Naive thymus-derived CD4-positive, alpha-beta T cell (primary cell): Measurements from ENCODE around the gene HOXD11. TPM values are rescaled to one million over a fixed set of nuclear protein-coding genes. Genes with fewer than 3 reads are reported as not detected.
A peak's percentile ranks its signal among the peaks of the same experiment; 100 is the strongest.

Experiments used
- ATAC-seq: fragments of 150-1000 bp; cut with Tn5 transposase; 2 replicates; pipeline ENCODE4 v1.10.0; 2021; ENCODE audit warnings: mild to moderate bottlenecking, moderate library complexity
- CTCF ChIA-PET: fragments of 350-600 bp; sonication (Branson Sonifier 250); formaldehyde crosslinking; loops from one replicate; lab custom pipeline; 2021; ENCODE audit warnings: antibody characterized with exemption; lab: Charles Lee
- POLR2A ChIA-PET: fragments of 350-600 bp; sonication (Branson Sonifier 250); formaldehyde crosslinking; loops from one replicate; lab custom pipeline; 2021; ENCODE audit warnings: antibody characterized with exemption, inconsistent platforms; lab: Charles Lee
- DNase-seq, 9 donors: peaks; one replicate each; pipeline versions ENCODE4 v3.0.0 to v3.0.0-alpha.2; 2020 to 2022; ENCODE audit warnings: mixed read lengths in 1 of 9
- H3K27ac ChIP-seq: one replicate; pipeline ENCODE4 v1.7.0; 2013; ENCODE audit warnings: mild to moderate bottlenecking, low read depth, low read length, moderate library complexity
- H3K27me3 ChIP-seq, 2 donors: one replicate each; pipeline ENCODE4 v1.7.0; 2013; ENCODE audit warnings: low read length in 2 of 2, mild to moderate bottlenecking in 2 of 2, moderate library complexity in 2 of 2; ENCODE audit not compliant: control insufficient read depth in 2 of 2, insufficient read depth in 2 of 2
- H3K36me3 ChIP-seq, 3 experiments: 1 replicate in 2 of 3; 2 replicates in 1 of 3; pipeline ENCODE4 v1.7.0; 2013; ENCODE audit warnings: low read length in 3 of 3, mild to moderate bottlenecking in 3 of 3, moderate library complexity in 1 of 3; ENCODE audit not compliant: insufficient read depth in 3 of 3, control insufficient read depth in 2 of 3
- H3K4me1 ChIP-seq, 2 donors: one replicate each; pipeline ENCODE4 v1.7.0; 2013; ENCODE audit warnings: low read length in 2 of 2, mild to moderate bottlenecking in 2 of 2, moderate library complexity in 1 of 2; ENCODE audit not compliant: control insufficient read depth in 2 of 2, insufficient read depth in 2 of 2
- H3K4me3 ChIP-seq: 2 replicates; pipeline ENCODE4 v1.7.0; 2013; ENCODE audit warnings: mild to moderate bottlenecking, low read length
- H3K9me3 ChIP-seq, 3 experiments: 1 replicate in 2 of 3; 2 replicates in 1 of 3; pipeline ENCODE4 v1.7.0; 2013; ENCODE audit warnings: low read length in 3 of 3; ENCODE audit not compliant: control insufficient read depth in 2 of 3
- H3K27ac Mint-ChIP-seq, 9 donors: one replicate each; pipeline ENCODE4 v1.8.0; 2020 to 2022; ENCODE audit warnings: mixed read lengths in 9 of 9, mild to moderate bottlenecking in 8 of 9, moderate library complexity in 5 of 9, inconsistent platforms in 2 of 9
- H3K27me3 Mint-ChIP-seq, 5 donors: one replicate each; pipeline ENCODE4 v1.8.0; 2021 to 2022; ENCODE audit warnings: mixed read lengths in 5 of 5, mild to moderate bottlenecking in 1 of 5
- H3K36me3 Mint-ChIP-seq, 5 donors: one replicate each; pipeline ENCODE4 v1.8.0; 2020 to 2022; ENCODE audit warnings: mixed read lengths in 5 of 5, mild to moderate bottlenecking in 3 of 5, inconsistent platforms in 1 of 5
- H3K4me1 Mint-ChIP-seq, 7 donors: one replicate each; pipeline ENCODE4 v1.8.0; 2020 to 2022; ENCODE audit warnings: mixed read lengths in 7 of 7, mild to moderate bottlenecking in 3 of 7, inconsistent platforms in 1 of 7
- H3K4me3 Mint-ChIP-seq, 10 donors: one replicate each; pipeline ENCODE4 v1.8.0; 2020 to 2022; ENCODE audit warnings: mild to moderate bottlenecking in 10 of 10, mixed read lengths in 10 of 10, moderate library complexity in 6 of 10, inconsistent platforms in 2 of 10
- H3K9me3 Mint-ChIP-seq, 11 donors: one replicate each; pipeline ENCODE4 v1.8.0; 2020 to 2022; ENCODE audit warnings: mixed read lengths in 11 of 11, mild to moderate bottlenecking in 4 of 11, inconsistent platforms in 1 of 11, moderate library complexity in 1 of 11
- intact Hi-C, 2 donors: fragments of 100-400 bp; cut with micrococcal nuclease; formaldehyde crosslinking; loops; one replicate each; pipeline ENCODE4 v1.15.1; 2023
- polyA plus RNA-seq, 2 donors: library from polyadenylated mRNA; unstranded; fragments of 300-500 nt; fragmentation: Illumina TruSeq; gene quantifications; one replicate each; pipeline ENCODE4 v1.2.3, GENCODE V29; 2021
- total RNA-seq, 6 experiments: library from RNA in 5 of 6; stranded (reverse) in 5 of 6; gene quantifications; 1 replicate in 5 of 6; 2 replicates in 1 of 6; pipeline ENCODE4 v1.2.3 and lab custom pipeline; 2021 to 2026

Gene HOXD11
- total and polyA plus RNA-seq, 7 experiments from 2014 or later, result not detected

DNA sequence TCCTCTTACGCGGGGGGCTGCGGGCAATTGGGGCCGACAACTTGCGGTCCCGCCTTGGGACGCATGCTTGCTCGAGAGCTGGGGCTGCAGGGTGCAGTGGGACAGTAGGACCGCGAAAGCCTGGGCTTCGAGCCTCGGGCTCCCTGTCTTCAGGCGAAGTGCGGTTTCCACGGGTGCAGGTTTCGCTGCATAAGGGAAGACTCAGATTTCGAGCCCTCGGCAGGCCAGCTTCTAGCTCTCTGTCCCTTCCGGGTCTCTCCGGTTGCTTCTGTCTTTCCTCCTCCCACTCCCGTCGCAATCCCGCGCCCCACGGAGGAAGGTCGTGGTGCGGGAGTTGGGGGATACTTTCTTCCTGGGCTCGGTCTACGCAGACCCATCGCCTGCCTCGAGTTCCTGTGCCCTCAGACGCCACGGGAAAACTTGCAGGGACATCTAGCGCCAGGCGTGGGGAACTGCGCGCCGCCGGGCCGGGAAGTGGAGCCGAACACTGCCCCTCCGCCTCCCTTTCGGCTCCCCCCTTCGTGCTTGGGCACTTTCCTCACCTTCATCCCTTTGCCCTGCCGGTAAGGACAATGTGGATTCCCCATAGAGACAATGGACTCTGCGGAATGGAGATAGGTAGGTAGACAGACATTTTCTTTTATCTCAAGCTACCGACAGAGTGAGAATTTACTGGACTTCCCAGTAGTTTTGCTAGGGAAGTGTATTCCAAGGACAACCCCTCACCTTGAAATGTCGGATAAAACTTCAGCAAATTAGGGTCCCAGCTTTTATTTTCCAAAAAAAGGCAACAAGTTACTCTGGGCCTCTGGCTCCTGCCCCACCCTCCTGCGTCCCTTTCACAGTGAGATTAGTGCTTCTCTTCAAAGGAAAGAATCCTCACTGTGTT is 18.8 kb upstream of the HOXD11 start:
- CTCF ChIA-PET, result interaction anchor here (0.7 kb wide), 1 partner anchor 364 kb away, joined by 3 read pairs; no protein-coding TSS in a partner anchor
- Mint-ChIP-seq H3K4me3 (peak overlapping the region; percentile 17 to 79 (median 64)), H3K27me3 (peaks cover 79 to 91% (median 82%) of the 10 kb centered on the region in 5 donors), H3K27ac (peak overlapping the region in 6 of 9 donors; percentile 14 to 98 (median 40)), H3K4me1 (peaks cover 6 to 34% (median 18%) of the 10 kb centered on the region in 7 donors), H3K36me3 (peaks cover 0 to 38% (median 3%) of the 10 kb centered on the region in 5 donors), H3K9me3 (peaks cover 2 to 67% (median 24%) of the 10 kb centered on the region in 11 donors)
- DNase-seq (no peak), ATAC-seq (peak; percentile 49)
- Histone ChIP-seq H3K9me3 (peaks cover 0 to 25% (median 13%) of the 10 kb centered on the region in 3 experiments), H3K36me3 (no peaks in the 10 kb centered on the region), H3K4me1 (peaks cover 0 to 3% of the 10 kb centered on the region in 2 donors), H3K27ac (no peak overlapping the region), H3K4me3 (no peak overlapping the region), H3K27me3 (peaks cover 30 to 83% of the 10 kb centered on the region in 2 donors)
- intact Hi-C loops, result loop anchor here in 1 of 2 donors (5.0 to 10.0 kb wide), 2 partner anchors 44 to 1753 kb away; partner anchors contain the start of gene SP9
- POLR2A ChIA-PET, result no interaction called here

DNA sequence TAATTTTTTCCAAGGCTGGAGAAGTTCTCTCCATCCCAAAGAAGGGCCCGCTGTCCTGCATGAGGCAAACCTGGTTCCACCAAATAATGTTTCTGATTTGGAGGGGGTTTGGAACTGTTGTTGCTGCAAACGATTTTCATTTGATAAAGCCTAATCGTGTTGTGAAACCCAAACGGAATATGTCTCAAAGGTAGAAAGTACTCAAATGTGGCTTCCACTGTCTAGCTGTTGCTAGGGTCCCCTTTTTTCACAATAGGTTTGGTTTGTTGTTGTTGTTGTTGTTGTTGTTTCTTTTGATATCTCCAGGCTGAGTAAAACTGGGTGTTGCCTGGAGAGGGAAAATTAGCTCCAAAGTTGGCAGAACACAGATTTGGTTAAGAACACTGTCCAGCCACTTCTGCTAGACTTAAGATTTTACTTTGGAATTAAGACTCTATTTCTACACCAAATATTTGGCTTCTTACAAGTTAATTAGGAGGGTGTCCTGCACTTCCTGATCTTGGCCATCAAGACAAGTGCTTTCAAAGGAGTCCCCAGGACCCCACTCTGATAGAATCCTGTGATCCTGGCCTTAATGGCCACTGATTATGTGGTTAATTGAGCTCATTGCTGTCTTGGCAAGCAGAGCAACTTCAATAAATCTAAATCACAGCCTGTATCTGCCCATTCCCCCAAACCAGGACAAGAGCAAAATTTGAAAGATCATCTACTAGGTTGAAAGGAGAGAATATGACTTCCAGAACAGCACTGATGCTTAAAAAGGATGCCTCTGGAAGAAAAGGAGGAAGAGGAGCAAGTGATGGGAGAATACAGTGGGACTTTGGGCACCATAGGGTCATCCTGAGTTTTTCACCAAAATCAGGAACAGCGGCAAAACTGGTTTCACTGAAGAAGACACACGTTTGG is 17.9 kb upstream of the HOXD11 start:
- Mint-ChIP-seq H3K4me3 (peak overlapping the region in 4 of 10 donors; percentile 5 to 73 (median 29)), H3K36me3 (peaks cover 0 to 29% (median 5%) of the 10 kb centered on the region in 5 donors), H3K27ac (no peak overlapping the region), H3K4me1 (peaks cover 6 to 39% (median 21%) of the 10 kb centered on the region in 7 donors), H3K9me3 (peaks cover 2 to 67% (median 26%) of the 10 kb centered on the region in 11 donors), H3K27me3 (peaks cover 79 to 91% (median 83%) of the 10 kb centered on the region in 5 donors)
- no peak overlapping the region for H3K27ac ChIP-seq
- no peaks in the 10 kb centered on the region for H3K36me3 ChIP-seq
- no peak overlapping the region for H3K4me3 ChIP-seq
- peaks cover 31 to 86% of the 10 kb centered on the region in 2 donors for H3K27me3 ChIP-seq
- peaks cover 0 to 8% of the 10 kb centered on the region in 2 donors for H3K4me1 ChIP-seq
- POLR2A ChIA-PET, result no interaction called here
- CTCF ChIA-PET, result interaction anchor here (0.6 to 0.7 kb wide), 2 partner anchors 365 to 1373 kb away, joined by 3 read pairs; no protein-coding TSS in a partner anchor
- intact Hi-C loops, result loop anchor here in 1 of 2 donors (5.0 to 10.0 kb wide), 2 partner anchors 43 to 1754 kb away; partner anchors contain the start of gene SP9
- ATAC-seq, result no peak
- peaks cover 0 to 19% (median 5%) of the 10 kb centered on the region in 3 experiments for H3K9me3 ChIP-seq
- no peak for DNase-seq

- ChIA-PET POLR2A (no interaction called here), CTCF (interaction anchor here (0.6 kb wide), 1 partner anchor 1374 kb away, joined by 3 read pairs; no protein-coding TSS in a partner anchor)
- H3K4me1 ChIP-seq, result peaks cover 0 to 8% of the 10 kb centered on the region in 2 donors
- H3K27ac Mint-ChIP-seq, result no peak overlapping the region
- no peak overlapping the region for H3K4me3 ChIP-seq
- no peak overlapping the region for H3K27ac ChIP-seq
- H3K4me3 Mint-ChIP-seq, result no peak overlapping the region
- peaks cover 6 to 39% (median 21%) of the 10 kb centered on the region in 7 donors for H3K4me1 Mint-ChIP-seq
- peaks cover 0 to 13% (median 5%) of the 10 kb centered on the region in 3 experiments for H3K9me3 ChIP-seq
- peaks cover 2 to 67% (median 22%) of the 10 kb centered on the region in 11 donors for H3K9me3 Mint-ChIP-seq
- peaks cover 0 to 22% (median 5%) of the 10 kb centered on the region in 5 donors for H3K36me3 Mint-ChIP-seq
- DNase-seq, result no peak
- H3K27me3 ChIP-seq, result peaks cover 38 to 86% of the 10 kb centered on the region in 2 donors
- intact Hi-C loops, result loop anchor here in 1 of 2 donors (5.0 to 10.0 kb wide), 2 partner anchors 42 to 1755 kb away; partner anchors contain the start of gene SP9
- no peaks in the 10 kb centered on the region for H3K36me3 ChIP-seq
- H3K27me3 Mint-ChIP-seq, result peaks cover 79 to 91% (median 83%) of the 10 kb centered on the region in 5 donors
- no peak for ATAC-seq
Measured at GRCh38 chr2:176089843-176090395, 17.2 kb upstream of the HOXD11 start.

DNA sequence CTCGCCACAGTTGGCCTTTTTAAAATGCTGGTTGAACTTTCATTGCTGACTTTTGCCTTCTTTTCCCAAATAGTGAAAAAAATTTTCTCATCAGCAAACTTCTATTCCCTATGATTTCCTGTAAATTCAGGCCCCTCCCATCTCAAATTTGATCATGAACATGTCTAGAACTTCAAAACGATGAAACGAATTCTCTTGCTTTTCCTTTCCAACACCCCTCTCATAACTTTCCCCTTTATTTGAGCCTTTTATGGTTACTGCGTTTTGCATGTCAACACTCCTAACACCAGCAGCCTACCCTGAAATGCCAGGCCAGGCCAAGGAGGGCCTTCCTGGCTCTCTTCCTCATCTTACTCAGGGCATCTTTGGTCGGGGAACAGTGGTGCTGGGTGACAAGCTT is 16.2 kb upstream of the HOXD11 start:
- no peak for ATAC-seq
- ChIA-PET POLR2A (no interaction called here), CTCF (interaction anchor here (0.6 kb wide), 1 partner anchor 220 kb away, joined by 3 read pairs; no protein-coding TSS in a partner anchor)
- H3K9me3 Mint-ChIP-seq, result peaks cover 2 to 67% (median 24%) of the 10 kb centered on the region in 11 donors
- peak overlapping the region in 2 of 10 donors; percentile 59 to 64 for H3K4me3 Mint-ChIP-seq
- H3K36me3 ChIP-seq, result no peaks in the 10 kb centered on the region
- intact Hi-C loops, result no loop called here
- peaks cover 6 to 40% (median 21%) of the 10 kb centered on the region in 7 donors for H3K4me1 Mint-ChIP-seq
- H3K9me3 ChIP-seq, result peaks cover 0 to 7% (median 5%) of the 10 kb centered on the region in 3 experiments
- H3K27ac ChIP-seq, result no peak overlapping the region
- H3K4me3 ChIP-seq, result no peak overlapping the region
- H3K36me3 Mint-ChIP-seq, result peaks cover 0 to 22% (median 5%) of the 10 kb centered on the region in 5 donors
- DNase-seq, result no peak
- H3K27me3 Mint-ChIP-seq, result peaks cover 84 to 91% (median 87%) of the 10 kb centered on the region in 5 donors
- H3K27me3 ChIP-seq, result peaks cover 43 to 86% of the 10 kb centered on the region in 2 donors
- H3K4me1 ChIP-seq, result peaks cover 0 to 8% of the 10 kb centered on the region in 2 donors
- peak overlapping the region in 1 of 9 donors; percentile 77 for H3K27ac Mint-ChIP-seq

DNA sequence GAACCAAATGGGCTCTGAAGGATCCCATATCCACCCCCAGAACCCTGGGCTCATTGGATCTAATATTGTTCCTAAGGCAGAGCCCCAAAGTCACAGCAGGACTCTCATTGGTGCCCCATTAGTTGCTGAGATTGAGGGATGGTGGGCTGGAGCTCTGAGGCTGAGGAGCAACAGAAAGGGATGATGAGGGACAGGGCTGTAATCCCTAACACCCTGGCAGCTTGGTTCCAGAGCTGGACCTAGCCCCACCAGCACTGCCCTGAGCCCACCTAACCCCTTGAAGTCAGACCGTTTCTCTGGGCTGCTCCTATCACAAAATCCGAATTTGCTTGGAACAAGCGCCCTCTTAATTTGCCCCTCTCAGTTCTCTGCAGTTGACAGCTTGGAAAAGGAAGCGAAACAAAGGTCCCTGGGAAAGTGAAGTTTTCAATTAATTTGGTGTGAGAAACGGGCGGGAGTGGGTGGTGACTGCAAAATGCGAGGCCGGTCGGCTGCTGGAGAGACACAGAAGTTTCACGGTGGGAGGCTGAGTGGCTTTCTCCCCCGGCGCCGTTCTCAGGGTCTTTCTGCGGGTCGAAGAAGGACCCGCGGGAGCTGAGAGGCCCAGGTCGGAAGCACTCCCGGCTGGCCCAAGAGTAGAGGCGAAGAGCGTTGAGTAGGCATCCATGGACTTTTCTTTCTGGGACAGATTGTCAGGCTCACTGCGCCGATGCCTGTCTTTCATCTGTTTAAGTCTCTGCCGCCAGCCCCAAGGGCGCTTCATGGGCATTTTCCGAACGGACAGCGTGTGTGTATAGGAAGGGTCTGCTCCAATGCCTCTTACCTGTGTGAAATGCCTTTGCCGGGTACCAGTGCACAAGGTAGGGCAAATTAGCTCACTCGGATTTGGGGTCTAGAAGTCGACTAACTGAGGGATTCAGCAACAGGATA is 15.5 kb upstream of the HOXD11 start:
- Histone ChIP-seq H3K27me3 (peaks cover 45 to 87% of the 10 kb centered on the region in 2 donors), H3K27ac (no peak overlapping the region), H3K36me3 (no peaks in the 10 kb centered on the region), H3K9me3 (peaks cover 0 to 4% (median 3%) of the 10 kb centered on the region in 3 experiments), H3K4me3 (no peak overlapping the region), H3K4me1 (peaks cover 4 to 9% of the 10 kb centered on the region in 2 donors)
- Mint-ChIP-seq H3K27me3 (peaks cover 83 to 93% (median 90%) of the 10 kb centered on the region in 5 donors), H3K4me3 (peak overlapping the region; percentile 34 to 72 (median 62)), H3K27ac (peak overlapping the region in 7 of 9 donors; percentile 50 to 81 (median 71)), H3K9me3 (peaks cover 2 to 70% (median 21%) of the 10 kb centered on the region in 11 donors), H3K36me3 (peaks cover 0 to 19% (median 5%) of the 10 kb centered on the region in 5 donors), H3K4me1 (peaks cover 9 to 44% (median 25%) of the 10 kb centered on the region in 7 donors)
- ChIA-PET CTCF (interaction anchor here (0.6 kb wide), 1 partner anchor 221 kb away, joined by 3 read pairs; no protein-coding TSS in a partner anchor), POLR2A (no interaction called here)
- ATAC-seq (no peak), DNase-seq (no peak)
- intact Hi-C loops, result no loop called here
